Astrocyte of the hippocampus (primary cell): Measurements from ENCODE around the gene PPFIA1.
"Not testable (repeated sequence)": the region's sequence is repeated elsewhere in the genome, so short reads cannot be mapped to it uniquely, and the experiment has no call there.

Source experiments
- DNase-seq: peaks from one replicate; pipeline ENCODE4 v3.0.0; 2011; ENCODE audit warnings: low read depth, low spot score

PPFIA1 gene

DNA sequence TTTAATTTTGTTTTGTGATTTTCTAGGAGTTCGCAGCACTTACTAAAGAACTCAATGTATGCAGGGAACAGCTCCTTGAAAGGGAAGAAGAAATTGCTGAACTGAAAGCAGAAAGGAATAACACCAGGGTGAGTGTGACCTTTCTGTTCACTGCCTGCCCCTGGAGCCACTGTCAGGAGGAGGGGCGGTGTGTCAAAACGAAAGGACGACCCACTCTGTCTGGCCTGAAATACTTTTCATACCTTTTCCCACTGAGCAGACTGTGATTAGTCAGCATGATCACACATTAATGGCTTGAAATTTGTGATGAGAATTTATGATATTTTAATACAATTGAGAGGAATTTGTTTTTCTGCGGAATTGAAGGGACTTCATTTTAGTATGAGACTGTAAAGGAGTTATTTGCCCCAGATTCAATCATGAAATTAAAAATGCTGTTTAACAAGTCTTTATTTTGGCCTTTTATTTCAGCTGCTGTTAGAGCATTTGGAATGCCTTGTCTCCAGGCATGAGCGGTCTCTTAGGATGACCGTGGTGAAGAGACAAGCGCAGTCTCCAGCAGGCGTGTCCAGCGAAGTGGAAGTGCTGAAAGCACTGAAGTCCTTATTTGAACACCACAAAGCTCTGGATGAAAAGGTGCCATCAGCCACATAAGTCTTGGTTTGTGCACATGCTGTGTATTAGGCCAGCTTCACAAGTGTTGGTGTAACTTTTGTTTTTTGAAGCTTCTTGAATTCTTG, 54.1 kb downstream of the PPFIA1 start:
- peak; percentile 52 for DNase-seq

DNA sequence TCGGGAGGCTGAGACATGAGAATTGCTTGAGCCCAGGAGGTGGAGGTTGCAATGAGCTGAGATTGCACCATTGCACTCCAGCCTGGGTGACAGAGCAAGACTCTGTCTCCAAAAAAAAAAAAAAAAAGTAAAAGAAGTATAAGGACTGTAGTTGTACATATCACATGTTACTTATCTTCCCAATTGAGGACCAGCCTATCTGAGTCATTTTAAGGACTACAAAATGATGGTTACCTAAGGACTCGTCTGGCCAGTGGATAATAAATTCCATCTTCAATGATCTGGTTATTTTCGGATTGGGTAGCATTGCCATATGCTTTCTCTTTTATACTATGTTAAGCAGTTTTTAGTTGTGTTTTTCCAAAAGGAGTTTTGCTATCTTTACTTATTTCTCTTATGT, 55.3 kb downstream of the PPFIA1 start:
- no peak for DNase-seq

DNA sequence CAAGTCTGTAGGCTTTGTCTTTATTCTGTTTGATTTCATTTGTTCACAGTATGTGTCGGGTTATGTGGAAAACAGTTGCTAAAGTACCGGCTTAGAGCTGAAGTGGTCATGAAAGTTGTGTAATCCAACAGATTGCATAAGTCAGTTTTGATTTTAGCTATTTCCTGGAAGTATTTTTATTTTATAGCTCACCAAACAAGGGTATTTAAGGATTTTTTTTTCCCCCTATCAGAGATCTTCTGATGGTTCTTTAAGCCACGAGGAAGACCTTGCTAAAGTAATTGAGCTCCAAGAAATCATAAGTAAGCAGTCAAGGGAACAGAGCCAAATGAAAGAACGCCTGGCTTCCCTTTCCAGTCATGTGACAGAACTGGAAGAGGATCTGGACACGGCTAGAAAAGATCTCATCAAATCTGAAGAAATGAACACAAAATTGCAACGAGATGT, 55.9 kb downstream of the PPFIA1 start:
- DNase-seq: no peak

DNA sequence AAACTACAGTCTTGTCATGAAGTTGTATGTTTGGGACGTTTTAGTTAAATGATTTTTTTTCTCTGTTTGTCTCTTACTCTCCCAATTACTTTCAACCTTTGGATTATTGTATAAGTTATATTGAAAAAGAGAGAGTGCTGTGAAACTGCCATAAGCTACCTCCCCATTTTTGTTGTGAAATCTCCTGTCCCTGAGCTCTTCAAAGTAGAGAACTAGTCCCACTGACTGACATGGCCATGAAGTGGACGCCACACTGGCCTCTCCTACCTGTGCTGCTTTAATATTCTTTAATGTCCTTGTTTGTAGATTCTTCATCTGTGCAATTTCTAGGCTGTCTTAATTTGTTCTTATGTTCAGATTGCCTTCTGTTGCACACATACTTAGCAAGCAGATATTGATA, 56.3 kb downstream of the PPFIA1 start:
- no peak for DNase-seq

DNA sequence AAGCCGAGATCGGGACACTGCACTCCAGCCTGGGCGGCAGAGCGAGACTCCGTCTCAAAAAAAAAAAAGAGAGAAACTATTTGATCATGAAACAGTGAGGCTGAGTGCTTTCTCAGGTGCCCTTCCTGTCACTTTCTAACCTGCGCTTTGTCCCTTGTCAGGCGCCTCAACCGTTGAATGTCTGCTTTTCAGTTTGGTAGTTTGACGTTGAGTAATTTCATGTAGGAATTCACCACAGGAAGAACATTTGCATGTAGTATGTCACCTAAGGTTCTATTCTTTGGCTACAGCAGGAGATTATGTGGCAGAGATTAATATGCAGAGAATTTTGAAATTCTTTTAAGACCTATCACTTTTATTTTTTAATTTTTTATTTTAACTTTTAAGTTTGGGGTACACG, 57.2 kb downstream of the PPFIA1 start:
- no peak for DNase-seq

DNA sequence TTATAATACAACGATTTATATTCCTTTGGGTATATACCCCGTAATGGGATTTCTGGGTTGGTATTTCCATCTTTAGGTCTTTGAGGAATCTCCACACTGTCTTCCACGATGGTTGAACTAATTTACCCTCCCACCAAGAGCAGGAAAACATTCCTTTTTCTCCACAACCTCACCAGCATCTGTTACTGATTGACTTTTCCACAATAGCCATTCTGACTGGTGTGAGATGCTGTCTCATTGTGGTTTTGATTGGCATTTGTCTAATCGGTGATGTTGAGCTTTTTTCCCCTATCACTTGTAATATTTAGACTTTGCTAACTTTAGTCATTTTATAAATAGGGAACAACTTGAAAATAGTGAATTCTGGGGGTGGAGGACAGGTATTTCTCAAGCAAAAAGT, 58.1 kb downstream of the PPFIA1 start:
- DNase-seq: no peak

DNA sequence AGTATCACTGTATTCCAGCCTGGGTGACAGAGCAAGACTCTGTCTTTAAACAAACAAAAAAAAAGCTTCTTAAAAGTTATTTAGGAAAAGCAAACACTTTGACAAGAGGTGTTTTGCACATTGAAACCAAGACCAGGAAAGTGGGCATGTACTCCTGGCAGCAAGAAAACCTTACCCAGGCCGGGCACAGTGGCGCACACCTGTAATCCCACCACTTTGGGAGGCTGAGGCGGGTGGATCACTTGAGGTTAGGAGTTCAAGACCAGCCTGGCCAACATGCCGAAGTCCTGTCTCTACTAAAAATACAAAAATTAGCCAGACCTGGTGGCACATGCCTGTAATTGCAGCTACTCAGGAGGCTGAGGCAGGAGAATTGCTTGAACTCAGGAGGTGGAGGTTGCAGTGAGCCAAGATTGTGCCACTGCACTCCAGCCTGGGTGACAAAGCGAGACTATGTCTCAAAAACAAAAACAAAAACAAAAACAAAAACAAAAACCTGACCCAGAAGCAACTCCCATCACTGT, 60.9 kb downstream of the PPFIA1 start:
- not testable (repeated sequence) for DNase-seq

DNA sequence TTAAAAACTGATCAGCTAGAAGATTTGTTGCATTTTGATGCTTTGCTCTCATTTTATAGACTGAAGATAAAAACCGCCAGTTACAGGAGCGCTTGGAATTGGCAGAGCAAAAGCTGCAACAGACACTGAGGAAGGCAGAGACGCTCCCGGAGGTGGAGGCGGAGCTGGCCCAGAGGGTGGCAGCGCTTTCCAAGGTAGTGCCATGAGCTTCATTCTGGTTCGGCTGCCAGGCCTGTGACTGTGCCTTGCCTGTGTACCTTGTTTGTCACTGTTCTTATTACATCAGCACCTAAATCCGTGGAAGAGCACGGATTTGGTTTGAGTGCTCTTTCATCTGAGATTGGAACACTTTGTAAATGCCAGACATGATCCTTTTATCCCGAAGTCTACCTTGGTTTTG, 61.4 kb downstream of the PPFIA1 start:
- DNase-seq: no peak

DNA sequence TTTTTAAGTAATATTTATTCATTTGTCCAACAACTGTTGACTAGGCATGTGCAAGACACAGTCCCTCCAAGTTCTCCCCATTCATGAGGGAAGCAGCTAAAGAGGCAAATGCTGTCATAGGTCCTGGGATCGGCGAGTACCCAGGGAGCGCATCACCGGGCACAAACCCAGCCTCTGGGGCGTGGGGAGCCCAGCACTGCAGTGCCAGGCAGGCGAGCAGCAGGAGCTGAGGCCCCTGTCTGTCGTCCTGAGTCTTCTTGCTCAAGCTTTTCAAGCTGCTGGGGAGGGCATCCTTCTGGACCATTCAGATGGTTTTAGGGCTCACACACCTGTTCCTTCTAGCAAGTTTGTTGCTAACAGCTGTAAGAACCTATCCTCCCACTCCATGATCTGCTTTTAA, 62.1 kb downstream of the PPFIA1 start:
- no peak for DNase-seq

DNA sequence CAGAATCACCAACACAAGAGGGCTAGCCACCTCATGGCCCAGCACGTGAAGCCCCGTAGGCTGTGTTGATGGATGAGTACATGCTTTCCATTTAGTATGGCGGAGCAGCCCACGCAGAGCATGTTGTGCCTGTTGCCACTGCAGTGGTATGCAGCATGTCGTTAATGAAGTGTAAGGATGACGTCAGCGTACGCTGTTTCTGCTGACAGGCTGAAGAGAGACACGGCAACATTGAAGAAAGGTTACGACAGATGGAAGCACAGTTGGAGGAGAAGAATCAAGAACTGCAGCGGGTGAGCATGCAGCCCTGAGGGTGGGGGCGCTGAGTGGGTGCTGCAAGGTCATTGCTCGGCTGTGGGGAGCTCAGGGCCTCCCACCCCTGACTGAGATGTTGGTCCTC, 62.8 kb downstream of the PPFIA1 start:
- DNase-seq: peak; percentile 50

DNA sequence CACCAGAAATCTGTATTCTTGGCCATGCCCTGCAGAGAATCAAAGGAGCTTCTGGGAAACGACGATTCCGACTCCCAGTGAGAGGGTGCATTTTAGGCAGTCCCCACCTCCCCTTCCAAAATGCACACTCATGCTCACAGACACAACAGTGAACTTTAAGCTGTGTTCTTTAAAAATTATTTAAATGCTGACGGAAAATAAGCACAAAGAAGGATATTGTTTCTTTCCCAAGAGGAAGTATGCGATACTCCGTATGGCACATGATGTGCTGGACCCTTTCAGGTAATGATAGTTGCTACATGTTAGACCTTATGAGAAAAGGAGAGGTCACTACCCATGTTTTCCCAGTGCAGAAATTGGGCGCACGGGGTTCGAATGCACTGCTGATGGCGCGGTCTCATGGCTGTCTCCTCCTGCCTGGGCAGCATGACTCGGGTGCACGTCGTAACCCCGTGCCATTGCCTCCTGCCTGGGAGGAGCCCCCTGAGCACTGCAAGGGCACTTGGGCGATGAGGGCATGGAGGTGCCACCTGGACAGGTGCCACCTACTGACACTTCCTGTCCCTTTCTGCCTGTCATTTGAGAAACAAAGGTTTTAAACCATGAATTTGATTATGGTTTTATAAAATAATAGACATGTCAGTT, 64.0 kb downstream of the PPFIA1 start:
- no peak for DNase-seq

DNA sequence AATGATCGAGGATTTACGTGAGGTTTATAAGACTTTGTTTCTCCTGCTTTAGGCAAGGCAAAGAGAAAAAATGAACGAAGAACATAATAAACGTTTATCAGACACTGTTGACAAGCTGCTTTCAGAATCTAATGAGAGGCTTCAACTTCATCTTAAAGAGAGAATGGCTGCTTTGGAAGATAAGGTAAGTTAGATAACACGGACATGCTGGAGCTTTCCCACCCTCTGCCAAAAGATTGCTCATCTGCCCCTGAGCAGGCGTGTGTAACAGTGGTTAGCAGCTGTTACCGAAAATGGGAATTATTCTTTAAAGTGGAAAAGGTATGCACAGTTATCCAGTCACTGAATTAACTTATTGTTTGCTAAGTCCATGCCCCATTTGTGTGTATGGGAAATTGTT, 65.0 kb downstream of the PPFIA1 start:
- DNase-seq: no peak

DNA sequence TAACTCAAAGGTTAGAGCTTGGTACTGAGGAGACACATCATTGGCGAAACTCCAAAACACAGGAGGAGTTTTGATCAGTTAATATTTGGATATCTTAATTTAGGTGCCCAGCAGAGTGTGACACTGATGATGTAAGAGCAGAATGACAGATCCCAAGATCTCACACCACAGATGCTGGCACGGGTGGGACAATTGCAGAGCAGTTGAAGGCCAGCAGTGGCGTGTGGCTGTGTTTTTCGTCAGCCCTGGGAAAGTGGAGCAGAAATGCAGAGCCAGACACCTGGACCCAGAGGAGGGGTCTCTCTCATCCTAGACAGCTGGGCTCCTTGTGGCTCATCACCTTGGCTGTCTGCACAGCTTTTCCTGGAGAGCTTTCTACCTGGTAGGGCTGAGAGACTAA, 68.1 kb downstream of the PPFIA1 start:
- DNase-seq: no peak

DNA sequence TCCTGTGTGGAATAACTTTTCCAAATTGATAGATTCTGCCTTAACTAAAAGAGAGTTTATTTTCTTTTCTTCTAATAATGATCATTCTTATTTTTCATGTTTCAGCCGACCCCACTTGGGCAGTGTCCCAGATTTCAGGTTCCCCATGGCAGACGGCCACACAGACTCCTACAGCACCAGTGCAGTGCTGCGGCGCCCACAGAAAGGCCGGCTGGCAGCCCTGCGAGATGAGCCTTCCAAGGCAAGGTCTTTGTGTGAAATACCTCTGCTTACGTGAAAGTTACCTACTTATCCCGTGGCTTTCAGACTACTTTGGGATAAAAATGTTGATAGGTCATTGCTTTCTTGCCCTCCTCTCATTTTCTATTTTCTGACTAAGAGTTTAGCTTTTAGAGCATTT, 68.6 kb downstream of the PPFIA1 start:
- no peak for DNase-seq

DNA sequence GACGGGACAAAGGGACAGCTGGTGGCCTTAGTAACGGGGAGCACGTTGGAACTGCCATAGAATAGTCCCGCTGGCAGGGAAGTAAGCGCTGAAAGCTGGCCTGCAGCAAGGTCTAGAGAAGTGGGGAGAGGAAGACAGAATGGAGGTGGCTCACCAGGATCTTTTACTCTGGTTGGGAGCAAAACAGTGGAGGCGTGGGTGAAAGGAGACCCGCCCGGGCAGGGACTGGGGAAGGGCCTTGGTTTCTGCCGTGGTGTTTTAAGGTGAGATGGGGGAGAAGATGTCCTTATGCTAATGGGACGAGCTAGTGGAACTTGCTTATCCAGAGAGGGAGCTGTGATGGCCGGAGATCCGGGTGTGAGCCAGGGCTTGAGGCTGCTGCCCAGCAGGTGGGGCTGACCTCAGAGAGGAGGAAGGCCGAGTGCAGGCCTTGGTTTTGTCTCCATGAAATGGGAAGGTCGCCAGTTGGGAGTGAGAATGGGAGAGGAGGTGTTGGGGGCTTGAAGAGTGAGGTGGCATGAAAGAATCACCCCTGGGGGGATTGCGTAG, 71.5 kb downstream of the PPFIA1 start:
- no peak for DNase-seq

DNA sequence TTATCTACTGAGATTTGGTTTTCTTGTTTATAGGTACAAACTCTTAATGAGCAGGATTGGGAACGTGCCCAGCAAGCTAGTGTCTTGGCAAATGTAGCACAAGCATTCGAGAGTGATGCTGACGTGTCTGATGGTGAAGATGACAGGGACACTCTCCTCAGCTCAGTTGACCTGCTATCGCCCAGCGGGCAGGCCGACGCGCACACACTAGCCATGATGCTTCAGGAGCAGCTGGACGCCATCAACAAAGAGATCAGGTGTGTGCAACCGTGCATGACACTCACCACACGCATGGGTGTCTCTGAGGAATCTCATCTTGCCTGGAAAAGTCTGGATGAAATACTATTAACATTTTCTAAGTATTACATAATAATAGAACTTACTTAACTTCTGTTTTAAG, 73.1 kb downstream of the PPFIA1 start:
- DNase-seq: no peak

DNA sequence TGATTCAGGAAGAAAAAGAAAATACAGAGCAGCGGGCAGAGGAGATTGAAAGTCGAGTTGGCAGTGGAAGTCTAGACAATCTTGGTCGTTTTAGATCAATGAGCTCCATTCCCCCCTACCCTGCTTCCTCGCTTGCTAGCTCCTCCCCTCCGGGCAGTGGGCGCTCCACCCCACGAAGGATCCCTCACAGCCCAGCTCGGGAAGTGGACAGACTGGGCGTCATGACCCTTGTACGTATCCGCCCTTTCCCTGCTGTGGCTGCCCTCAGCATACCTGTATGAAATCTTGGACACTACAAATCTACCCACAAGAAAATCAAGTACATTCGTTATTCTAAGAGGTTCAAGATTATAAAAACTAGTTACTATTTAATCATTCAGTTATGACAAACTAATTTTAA, 77.7 kb downstream of the PPFIA1 start:
- no peak for DNase-seq

DNA sequence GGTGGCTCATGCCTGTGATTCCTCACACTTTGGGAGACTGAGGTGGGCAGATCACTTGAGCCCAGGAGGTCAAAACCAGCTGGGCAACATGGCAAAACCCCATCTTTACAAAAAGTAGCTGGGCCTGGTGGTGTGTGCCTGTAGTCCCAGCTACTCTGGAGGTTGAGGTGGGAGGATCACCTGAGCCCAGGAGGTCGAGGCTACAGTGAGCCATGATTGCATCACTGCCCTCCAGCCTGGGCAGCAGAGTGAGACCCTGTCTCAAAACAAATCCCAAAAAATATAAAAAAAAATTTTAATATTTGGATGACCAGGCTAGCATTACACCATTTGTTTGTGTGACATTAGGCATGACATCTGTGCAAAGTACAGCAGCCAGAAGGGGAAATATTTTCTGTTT, 78.1 kb downstream of the PPFIA1 start:
- DNase-seq: no peak

DNA sequence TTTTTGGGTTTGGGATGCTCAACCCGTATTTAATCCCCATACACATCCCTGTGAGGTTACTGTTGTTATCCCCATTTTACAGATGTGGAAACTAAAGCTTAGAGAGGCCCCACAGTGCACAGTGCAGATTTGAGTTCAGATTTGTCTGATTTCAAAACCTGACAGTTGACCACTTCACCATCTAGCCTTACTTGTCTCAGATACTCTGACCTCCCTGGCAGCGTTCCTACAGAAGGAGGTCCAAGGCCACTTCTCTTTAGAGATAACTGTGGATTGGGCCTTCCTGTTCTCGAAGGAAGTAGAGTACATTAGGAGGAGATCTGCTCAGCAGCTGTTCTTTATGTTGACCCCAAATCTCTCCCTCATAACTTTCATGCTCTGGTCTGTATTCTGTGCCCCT, 81.2 kb downstream of the PPFIA1 start:
- DNase-seq: no peak

DNA sequence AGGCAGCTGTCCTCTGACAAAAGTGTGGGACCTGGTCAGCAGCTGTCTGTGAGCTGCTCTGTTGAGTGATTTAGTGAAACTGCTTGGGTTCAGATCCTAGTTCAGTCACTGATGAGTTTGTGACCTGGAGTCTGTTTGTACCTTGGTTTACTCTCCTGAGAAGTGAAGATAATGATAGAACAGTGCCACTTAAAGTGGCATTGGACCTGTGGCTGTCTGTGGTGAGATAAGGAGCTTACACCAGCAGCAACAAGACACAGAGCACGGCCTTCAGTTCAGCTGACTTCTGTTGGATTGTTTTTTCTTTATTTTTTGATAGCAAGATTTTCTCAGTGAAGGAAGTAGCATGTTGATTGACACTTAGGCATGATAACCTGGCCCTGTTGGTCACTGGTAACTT, 81.6 kb downstream of the PPFIA1 start:
- DNase-seq: no peak

DNA sequence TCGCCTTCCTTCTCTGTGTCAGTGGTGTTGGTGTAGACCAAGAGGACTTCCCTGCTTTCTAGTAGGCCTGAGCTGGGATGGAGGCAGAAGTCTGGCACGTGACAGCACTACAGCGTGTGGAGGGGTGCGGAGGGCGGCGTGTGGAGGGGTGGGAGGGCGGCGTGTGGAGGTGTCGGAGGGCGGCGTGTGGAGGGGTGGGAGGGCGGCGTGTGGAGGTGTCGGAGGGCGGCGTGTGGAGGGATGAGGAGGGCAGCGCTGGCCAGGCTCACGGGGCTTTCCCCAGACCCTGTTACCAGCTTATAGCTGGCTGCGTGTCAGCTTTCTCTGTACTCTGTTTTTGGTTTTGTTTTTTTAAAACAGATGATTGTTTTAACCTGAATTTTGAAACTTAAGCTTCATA, 82.1 kb downstream of the PPFIA1 start:
- no peak for DNase-seq

DNA sequence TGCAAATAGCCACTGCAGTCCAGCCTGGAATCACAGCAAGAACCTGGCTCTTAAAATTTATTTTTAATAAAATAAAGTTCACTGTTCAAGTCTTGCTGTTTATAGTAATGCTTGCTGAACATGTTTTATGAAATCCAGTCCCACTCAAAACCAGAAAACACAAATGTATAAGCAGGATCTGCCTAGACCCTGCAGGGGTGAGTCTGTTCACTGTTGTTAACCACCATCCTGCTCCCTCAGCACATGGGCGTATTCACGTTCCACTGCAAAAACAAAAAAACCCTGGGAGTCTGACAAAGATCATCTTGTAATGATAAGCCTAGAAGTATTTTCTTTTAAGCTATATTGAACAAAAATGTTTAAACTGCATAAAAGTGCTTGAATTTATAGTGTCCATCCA, 82.8 kb downstream of the PPFIA1 start:
- no peak for DNase-seq
